HepG2 (cell line): Measurements from ENCODE around the gene MFGE8. TPM values are rescaled to one million over a fixed set of nuclear protein-coding genes. Genes with fewer than 3 reads are reported as not detected.

ENCODE experiments used
- ATAC-seq: fragments of 200-7000 bp; cut with Tn5 transposase; 3 replicates; pipeline ENCODE4 v1.9.1; 2020; ENCODE audit warnings: mild to moderate bottlenecking, moderate library complexity
- BruUV-seq: library from RNA; stranded (reverse); fragments of 400-500 nt; replicated peaks from 2 replicates; lab custom pipeline; 2021; lab: Mats Ljungman, UMichigan
- CTCF ChIA-PET: fragments of 300-600 bp; formaldehyde crosslinking; extraction: SDS; loops from one replicate; lab custom pipeline; 2021; ENCODE audit warnings: low total read pairs, inconsistent platforms, low intra/inter-chr PET ratio; lab: Yijun Ruan, JAX
- POLR2A ChIA-PET: fragments of 350-600 bp; sonication (Branson Sonifier 250); formaldehyde crosslinking; loops from one replicate; lab custom pipeline; 2020; ENCODE audit warnings: antibody characterized with exemption, inconsistent platforms; lab: Yijun Ruan, JAX
- DNase-seq: peaks from one replicate; pipeline ENCODE4 v3.0.0-alpha.2; 2015; ENCODE audit warnings: low spot score
- FAIRE-seq: peaks from 3 replicates; lab custom pipeline; 2011; peaks lifted over from hg19 to GRCh38; lab: Jason Lieb, UNC
- H2AFZ ChIP-seq: one replicate; pipeline ENCODE4 v1.6.1; 2011; ENCODE audit warnings: low read length, inconsistent platforms
- H3K27ac ChIP-seq: fragments of 300-600 bp; 3 replicates; pipeline ENCODE4 v1.8.0; 2011; ENCODE audit warnings: mixed run types, mild to moderate bottlenecking, mixed read lengths, low read length, inconsistent platforms; ENCODE audit not compliant: insufficient read depth; ENCODE audit errors: extremely low read length
- H3K27me3 ChIP-seq, 2 experiments: fragments of 200-600 bp in 1 of 2; 2 replicates in 1 of 2; 3 replicates in 1 of 2; pipeline versions ENCODE4 v1.6.0 to v1.8.0; 2011; ENCODE audit warnings: low read length in 2 of 2, mild to moderate bottlenecking in 2 of 2, moderate library complexity in 2 of 2, inconsistent platforms in 1 of 2; ENCODE audit not compliant: insufficient read depth in 2 of 2, control insufficient read depth in 1 of 2
- H3K36me3 ChIP-seq, 2 experiments: fragments of 200-600 bp in 1 of 2; replicated peaks in 1 of 2; 2 replicates in 1 of 2; 3 replicates in 1 of 2; pipeline versions ENCODE4 v1.5.1 to v1.8.0; 2011; ENCODE audit warnings: low read length in 2 of 2, inconsistent platforms in 1 of 2; ENCODE audit not compliant: insufficient read depth in 2 of 2, control insufficient read depth in 1 of 2
- H3K4me1 ChIP-seq: 2 replicates; pipeline ENCODE4 v1.5.1; 2012; ENCODE audit warnings: low read length, inconsistent platforms; ENCODE audit not compliant: insufficient read depth
- H3K4me2 ChIP-seq: 2 replicates; pipeline ENCODE4 v1.6.0; 2011; ENCODE audit warnings: low read depth, low read length, inconsistent platforms
- H3K4me3 ChIP-seq, 3 experiments: fragments of 200-600 bp in 1 of 3; sonication (generic), shearing (Covaris generic) in 1 of 3; replicated peaks in 1 of 3; 2 replicates each; pipeline ENCODE4 v1.5.1; 2011 to 2016; ENCODE audit warnings: low read length in 3 of 3, inconsistent platforms in 2 of 3, low read depth in 2 of 3, mild to moderate bottlenecking in 2 of 3, control low read depth in 1 of 3, mixed read lengths in 1 of 3; ENCODE audit not compliant: insufficient read depth in 1 of 3
- H3K79me2 ChIP-seq: one replicate; pipeline ENCODE4 v1.6.1; 2011; ENCODE audit warnings: low read length, inconsistent platforms; ENCODE audit not compliant: insufficient read depth
- H3K9ac ChIP-seq: 2 replicates; pipeline ENCODE4 v1.6.0; 2011; ENCODE audit warnings: mild to moderate bottlenecking, low read depth, low read length, inconsistent platforms; ENCODE audit not compliant: insufficient read depth
- H3K9me3 ChIP-seq: 2 replicates; pipeline ENCODE4 v1.5.1; 2012; ENCODE audit warnings: mild to moderate bottlenecking, low read length
- H4K20me1 ChIP-seq: 2 replicates; pipeline ENCODE4 v1.6.0; 2011; ENCODE audit warnings: inconsistent platforms, mild to moderate bottlenecking, low read length, moderate library complexity; ENCODE audit not compliant: insufficient read depth
- BRCA1 ChIP-seq: sonication (generic); formaldehyde crosslinking; IDR thresholded peaks from 2 replicates; pipeline ENCODE4 v1.4.0; 2020; ENCODE audit warnings: missing genetic modification reagents
- CREB1 ChIP-seq, 2 experiments: fragments of 450-650 bp in 1 of 2; IDR thresholded peaks; 2 replicates each; pipeline ENCODE4 v1.6.1; 2016 to 2017; ENCODE audit warnings: control low read depth in 1 of 2, mild to moderate bottlenecking in 1 of 2, missing compliant biosample characterization in 1 of 2, missing genetic modification characterization in 1 of 2
- CREB3 ChIP-seq: sonication (generic); formaldehyde crosslinking; IDR thresholded peaks from 2 replicates; pipeline ENCODE4 v1.5.0; 2020; ENCODE audit warnings: missing genetic modification reagents
- DNMT1 ChIP-seq: sonication (generic); formaldehyde crosslinking; IDR thresholded peaks from 2 replicates; pipeline ENCODE4 v1.5.1; 2020; ENCODE audit warnings: mild to moderate bottlenecking, missing genetic modification reagents
- HDAC6 ChIP-seq: fragments of 200-600 bp; sonication (generic); IDR thresholded peaks from 2 replicates; pipeline ENCODE4 v1.7.0; 2017; ENCODE audit warnings: mild to moderate bottlenecking, antibody characterized with exemption, low read length, low read depth
- NBN ChIP-seq: fragments of 450-650 bp; conservative IDR thresholded peaks from 2 replicates; pipeline ENCODE4 v1.6.1; 2017
- REL ChIP-seq: sonication (generic); formaldehyde crosslinking; conservative IDR thresholded peaks from 2 replicates; pipeline ENCODE4 v1.8.0; 2022; ENCODE audit warnings: mild to moderate bottlenecking, missing genetic modification reagents, moderate library complexity
- RERE ChIP-seq: IDR thresholded peaks from 2 replicates; pipeline ENCODE4 v1.6.1; 2016; ENCODE audit warnings: low read depth, missing genetic modification reagents, missing compliant biosample characterization
- SNAPC2 ChIP-seq: sonication (generic); formaldehyde crosslinking; IDR thresholded peaks from 2 replicates; pipeline ENCODE4 v1.8.1; 2022; ENCODE audit warnings: mild to moderate bottlenecking, missing genetic modification reagents
- SRSF1 ChIP-seq: fragments of 200-400 bp; formaldehyde crosslinking; optimal IDR thresholded peaks from 2 replicates; pipeline ENCODE3; 2017; ENCODE audit warnings: mild to moderate bottlenecking, low read depth, low read length, moderate library complexity
- TARDBP ChIP-seq: sonication (generic); formaldehyde crosslinking; IDR thresholded peaks from 2 replicates; pipeline ENCODE4 v1.8.0; 2022; ENCODE audit warnings: mild to moderate bottlenecking, missing genetic modification reagents
- XRCC5 ChIP-seq: fragments of 200-400 bp; formaldehyde crosslinking; optimal IDR thresholded peaks from 2 replicates; pipeline ENCODE3; 2017; ENCODE audit warnings: mild to moderate bottlenecking, low read length
- ZFP36 ChIP-seq: fragments of 150-350 bp; IDR thresholded peaks from 2 replicates; pipeline ENCODE4 v1.6.1; 2018; ENCODE audit warnings: borderline replicate concordance, low read length, low read depth; ENCODE audit not compliant: partially characterized antibody
- ZNF275 ChIP-seq: sonication (generic); formaldehyde crosslinking; IDR thresholded peaks from 2 replicates; pipeline ENCODE4 v1.8.0; 2022; ENCODE audit warnings: missing genetic modification reagents, mild to moderate bottlenecking, inconsistent platforms, borderline replicate concordance
- ZNF430 ChIP-seq: sonication (generic); formaldehyde crosslinking; IDR thresholded peaks from 2 replicates; pipeline ENCODE4 v1.9.0; 2021; ENCODE audit warnings: mild to moderate bottlenecking, missing genetic modification reagents
- ZNF460 ChIP-seq: sonication (generic); formaldehyde crosslinking; IDR thresholded peaks from 2 replicates; pipeline ENCODE4 v1.5.1; 2020; ENCODE audit warnings: missing genetic modification reagents, mild to moderate bottlenecking, borderline replicate concordance
- ZNF496 ChIP-seq: sonication (generic); formaldehyde crosslinking; IDR thresholded peaks from 2 replicates; pipeline ENCODE4 v1.8.1; 2023; ENCODE audit warnings: mild to moderate bottlenecking, moderate library complexity, missing genetic modification reagents; ENCODE audit not compliant: insufficient replicate concordance
- ZNF546 ChIP-seq: sonication (generic); formaldehyde crosslinking; conservative IDR thresholded peaks from 2 replicates; pipeline ENCODE4 v1.8.1; 2023; ENCODE audit warnings: mild to moderate bottlenecking, missing genetic modification reagents
- WGBS: methylation state at CpG from one replicate; pipeline ENCODE4 v1.1.6; 2017; ENCODE audit warnings: low lambda C conversion rate; 5-methylcytosine and 5-hydroxymethylcytosine counted together
- in situ Hi-C: cut with HindIII; loops from 2 replicates; pipeline ENCODE4 v1.10.0; 2017; ENCODE audit warnings: low pct_unique_long_range_greater_than_20kb; ENCODE audit not compliant: extremely low pct_ligation_motif_present
- intact Hi-C: fragments of 100-400 bp; cut with micrococcal nuclease; formaldehyde crosslinking; loops from one replicate; pipeline ENCODE4 v1.10.0; 2022; ENCODE audit not compliant: unreplicated experiment
- polyA plus RNA-seq, 8 experiments: library from polyadenylated mRNA; depleted of rRNA in 3 of 8; stranded (reverse) in 7 of 8; unstranded in 1 of 8; fragments of >200 nt; fragmentation: Illumina TruSeq in 4 of 8; extraction: Trizol in 4 of 8; gene quantifications; 2 replicates each; pipeline versions ENCODE4 v1.2.1 to v1.2.3, GENCODE V29; 2011 to 2016; ENCODE audit warnings: low read depth in 4 of 8, missing spikeins in 1 of 8, mixed read lengths in 1 of 8; ENCODE audit not compliant: insufficient read depth in 1 of 8
- total RNA-seq, 5 experiments: library from RNA; depleted of rRNA; stranded (reverse); fragments of >200 nt; fragmentation: Illumina TruSeq; extraction: Trizol; gene quantifications; 2 replicates each; pipeline ENCODE4 v1.2.3, GENCODE V29; 2016; ENCODE audit warnings: low read depth in 1 of 5

The MFGE8 gene
- total and polyA plus RNA-seq, 2 of the 13 experiments (the other 11 are each of a cell fraction or from before 2014, with no cell fraction given): 3.4 to 22.1 TPM

GRCh38 chr15:88878720-88879184 lies 34.4 kb downstream of the MFGE8 start (continued):
- TF ChIP-seq RERE (CRISPR knock-in tag): no peak
- peak; percentile 53 for TF ChIP-seq SRSF1
- TF ChIP-seq XRCC5: peak; percentile 79
- TF ChIP-seq HDAC6: no peak
- no peak for TF ChIP-seq BRCA1 (CRISPR knock-in tag)
- TF ChIP-seq DNMT1 (CRISPR knock-in tag): no peak
- no peak for TF ChIP-seq ZNF460
- TF ChIP-seq REL (CRISPR knock-in tag): no peak

- H3K79me2 ChIP-seq: no peaks in the 10 kb centered on the region
- no peaks in the 10 kb centered on the region for H3K36me3 ChIP-seq
- no peaks in the 10 kb centered on the region for H3K4me1 ChIP-seq
- H3K4me2 ChIP-seq: no peak overlapping the region
- in situ Hi-C loops: no loop called here
- ATAC-seq: no peak
- H3K27ac ChIP-seq: no peak overlapping the region
- BruUV-seq: no TSS peak
- H3K4me3 ChIP-seq: no peak overlapping the region
- H3K9me3 ChIP-seq: no peaks in the 10 kb centered on the region
- no peak for FAIRE-seq
- WGBS: 65% methylated on average over 6 of the region's 22 CpGs
- H2AFZ ChIP-seq: no peak overlapping the region
- H4K20me1 ChIP-seq: no peaks in the 10 kb centered on the region
- no peak for DNase-seq
- ChIA-PET POLR2A (no interaction called here), CTCF (interaction anchor here (1.5 kb wide), 1 partner anchor 140 kb away, joined by 7 read pairs; no protein-coding TSS in a partner anchor)
- H3K9ac ChIP-seq: no peak overlapping the region
- H3K27me3 ChIP-seq: peaks cover 15 to 50% of the 10 kb centered on the region in 2 experiments
- intact Hi-C loops: no loop called here
- TF ChIP-seq CREB1 (IDR thresholded peaks at IDR 0.05): no peak
- no peak for TF ChIP-seq CREB1 (CRISPR knock-in tag; IDR thresholded peaks at IDR 0.05)
- no peak for TF ChIP-seq TARDBP (CRISPR knock-in tag)
- TF ChIP-seq NBN: no peak
- TF ChIP-seq SNAPC2: no peak
- TF ChIP-seq ZNF546 (CRISPR knock-in tag): no peak
- TF ChIP-seq ZNF496 (CRISPR knock-in tag): no peak
- no peak for TF ChIP-seq ZNF430 (CRISPR knock-in tag)
- no peak for TF ChIP-seq ZNF275
- TF ChIP-seq CREB3 (CRISPR knock-in tag): no peak
- no peak for TF ChIP-seq ZFP36
Observed at GRCh38 chr15:88877906-88878305, 35.3 kb downstream of the MFGE8 start.
